Measurements from ENCODE around the gene ANKRD12.

ANKRD12 gene

DNA sequence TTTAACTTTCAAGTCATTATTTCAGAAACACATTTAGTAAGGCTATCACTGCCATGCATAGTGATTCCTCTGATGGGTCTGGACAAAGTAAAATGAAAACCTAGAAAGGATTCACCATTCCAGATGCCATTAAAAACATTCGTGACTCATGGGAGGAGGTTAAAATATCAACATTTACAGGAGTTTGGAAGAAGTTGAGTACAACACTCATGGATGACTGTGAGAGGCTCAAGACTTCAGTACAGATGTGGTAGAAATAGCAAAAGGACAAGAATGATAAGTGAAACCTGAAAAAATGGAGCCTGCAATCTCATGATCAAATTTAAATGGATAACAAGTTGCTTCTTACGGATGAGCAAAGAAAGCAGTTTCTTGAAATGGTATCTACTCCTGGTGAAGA, 192.2 kb downstream of the ANKRD12 start:
- TF ChIP-seq CTCF (IDR thresholded peaks at IDR 0.05; ENCODE audit: borderline replicate concordance, control extremely low read depth, extremely low read depth, insufficient read depth, missing control alignments): no peak
- in situ Hi-C loops (cut with MboI; ENCODE audit: low sequenced_read_pairs, unreplicated experiment): no loop called here
- no peak for DNase-seq (ENCODE audit: low spot score)

DNA sequence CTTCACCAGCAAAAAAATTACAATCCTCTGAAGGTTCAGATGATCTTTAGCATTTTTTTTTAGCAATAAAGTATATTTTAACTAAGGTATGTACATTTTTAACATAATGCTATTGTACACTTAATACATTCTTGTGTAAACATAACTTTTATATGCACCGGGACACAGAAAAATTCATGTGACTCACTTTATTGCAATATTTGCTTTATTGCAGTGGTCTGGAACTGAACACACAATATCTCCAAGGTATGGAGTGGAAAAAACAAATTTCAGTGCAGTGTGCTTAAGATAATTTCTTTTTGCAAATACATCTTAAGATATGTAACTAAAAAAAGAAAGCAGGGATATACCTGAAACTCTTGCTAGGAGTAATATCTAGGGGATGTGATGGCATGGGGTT, 192.9 kb downstream of the ANKRD12 start:
- TF ChIP-seq CTCF (IDR thresholded peaks at IDR 0.05; ENCODE audit: borderline replicate concordance, control extremely low read depth, extremely low read depth, insufficient read depth, missing control alignments): no peak
- no peak for DNase-seq (ENCODE audit: low spot score)
- in situ Hi-C loops (cut with MboI; ENCODE audit: low sequenced_read_pairs, unreplicated experiment): no loop called here

DNA sequence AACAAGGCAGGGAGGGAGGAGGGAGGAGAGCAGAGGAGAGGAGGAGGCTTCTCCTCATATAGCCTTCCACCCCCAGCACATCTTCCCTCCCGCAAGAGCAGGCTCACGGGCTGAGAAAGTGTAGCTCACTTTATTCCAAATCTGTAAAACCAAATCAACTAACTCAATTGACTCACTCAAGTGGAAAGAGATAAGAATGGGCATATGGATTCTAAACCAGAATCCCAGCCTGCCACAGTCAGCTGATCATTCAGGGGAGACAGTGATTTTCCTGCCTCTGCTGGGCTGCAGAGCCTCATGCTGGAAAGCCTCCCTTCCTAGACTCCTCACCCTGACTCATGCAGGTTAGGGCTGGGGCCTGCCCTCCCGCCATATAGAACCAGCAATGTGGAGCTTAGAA, 193.8 kb downstream of the ANKRD12 start:
- DNase-seq (ENCODE audit: low spot score): no peak
- in situ Hi-C loops (cut with MboI; ENCODE audit: low sequenced_read_pairs, unreplicated experiment): loop anchor here (10.0 kb wide), 1 partner anchor 256 kb away; no protein-coding TSS in a partner anchor
- no peak for TF ChIP-seq CTCF (IDR thresholded peaks at IDR 0.05; ENCODE audit: borderline replicate concordance, control extremely low read depth, extremely low read depth, insufficient read depth, missing control alignments)

DNA sequence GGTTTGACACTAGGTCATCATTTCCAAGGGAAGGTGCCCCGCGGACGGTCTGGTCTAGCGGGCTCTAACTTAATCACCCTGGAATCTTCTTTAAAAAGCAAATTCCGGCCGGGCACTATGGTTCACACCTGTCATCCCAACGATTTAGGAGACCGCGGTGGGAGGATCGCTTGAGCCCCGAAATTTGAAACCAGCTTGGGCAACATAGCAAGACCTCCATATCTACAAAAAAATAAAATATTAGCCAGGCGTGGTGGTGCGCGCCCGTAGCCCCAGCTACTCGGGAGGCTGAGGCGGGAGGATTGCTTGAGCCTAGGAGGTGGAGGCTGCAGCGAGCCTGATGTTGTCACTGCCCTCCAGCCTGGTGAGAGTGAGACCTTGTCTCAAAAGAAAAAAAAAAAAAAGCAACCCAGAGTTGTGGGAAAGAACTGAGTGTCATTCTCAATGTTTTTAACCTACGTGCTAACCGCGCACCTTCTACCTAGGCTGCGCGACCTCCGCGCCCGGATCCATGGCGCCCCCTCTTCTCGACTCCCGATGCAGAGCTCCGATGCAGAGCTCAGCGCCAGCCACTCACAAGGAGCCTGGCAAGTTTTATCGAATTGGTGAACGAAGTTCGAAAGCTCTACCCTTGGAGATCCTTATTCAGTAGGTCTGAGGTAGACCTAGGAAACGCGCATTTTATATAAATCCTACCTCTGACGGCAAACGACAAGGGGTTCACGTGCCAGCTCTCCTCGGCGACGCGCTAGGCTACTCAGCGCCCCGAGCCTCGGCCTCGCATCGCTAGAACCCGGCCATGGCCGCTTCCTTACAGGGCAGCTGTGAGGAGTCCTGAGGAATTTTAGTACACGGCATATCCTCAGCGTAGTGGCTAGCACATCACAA, 197.1 kb downstream of the ANKRD12 start:
- no peak for TF ChIP-seq CTCF (IDR thresholded peaks at IDR 0.05; ENCODE audit: borderline replicate concordance, control extremely low read depth, extremely low read depth, insufficient read depth, missing control alignments)
- no peak for DNase-seq (ENCODE audit: low spot score)
- in situ Hi-C loops (cut with MboI; ENCODE audit: low sequenced_read_pairs, unreplicated experiment): loop anchor here (10.0 kb wide), 1 partner anchor 259 kb away; no protein-coding TSS in a partner anchor

DNA sequence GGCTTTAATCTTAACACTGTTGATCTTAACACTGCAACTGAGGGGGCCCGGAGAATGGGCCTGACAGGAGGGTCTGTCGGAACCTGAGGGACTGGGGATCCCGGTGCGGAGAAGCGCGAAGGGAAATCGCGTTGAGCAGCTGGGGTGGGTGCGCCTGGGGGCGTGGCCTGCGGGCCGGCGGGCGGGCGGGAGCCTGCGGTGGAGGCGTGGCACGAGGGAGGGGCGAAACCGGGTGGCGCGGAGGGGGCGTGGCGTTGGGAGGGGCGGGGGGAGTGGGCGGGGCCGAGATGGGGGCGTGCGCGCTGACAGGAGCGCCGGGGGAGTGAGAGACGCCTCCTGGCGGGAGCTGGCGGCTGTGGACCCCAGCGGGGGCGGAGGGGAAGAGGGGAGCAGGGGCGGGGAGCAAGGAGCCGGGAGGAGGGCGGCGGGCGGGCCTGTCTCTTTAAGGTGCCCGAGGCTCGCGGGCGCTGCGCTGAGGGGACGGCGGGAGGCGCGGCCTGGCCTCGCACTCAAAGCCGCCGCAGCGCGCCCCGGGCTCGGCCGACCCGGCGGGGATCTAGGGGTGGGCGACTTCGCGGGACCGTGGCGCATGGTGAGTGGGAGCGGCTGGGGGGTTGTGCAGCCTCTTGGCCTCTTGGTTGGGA, 197.9 kb downstream of the ANKRD12 start, which contains the start of gene TWSG1:
TWSG1 (plus strand) TSS at position 445 of the 644 bp plus-strand sequence. CDS start 2,457 bp downstream, outside the sequence.
- DNase-seq (ENCODE audit: low spot score): peak; percentile 99
- in situ Hi-C loops (cut with MboI; ENCODE audit: low sequenced_read_pairs, unreplicated experiment): loop anchor here (10.0 kb wide), 1 partner anchor 260 kb away; no protein-coding TSS in a partner anchor
- peak; percentile 47 for TF ChIP-seq CTCF (IDR thresholded peaks at IDR 0.05; ENCODE audit: borderline replicate concordance, control extremely low read depth, extremely low read depth, insufficient read depth, missing control alignments)

DNA sequence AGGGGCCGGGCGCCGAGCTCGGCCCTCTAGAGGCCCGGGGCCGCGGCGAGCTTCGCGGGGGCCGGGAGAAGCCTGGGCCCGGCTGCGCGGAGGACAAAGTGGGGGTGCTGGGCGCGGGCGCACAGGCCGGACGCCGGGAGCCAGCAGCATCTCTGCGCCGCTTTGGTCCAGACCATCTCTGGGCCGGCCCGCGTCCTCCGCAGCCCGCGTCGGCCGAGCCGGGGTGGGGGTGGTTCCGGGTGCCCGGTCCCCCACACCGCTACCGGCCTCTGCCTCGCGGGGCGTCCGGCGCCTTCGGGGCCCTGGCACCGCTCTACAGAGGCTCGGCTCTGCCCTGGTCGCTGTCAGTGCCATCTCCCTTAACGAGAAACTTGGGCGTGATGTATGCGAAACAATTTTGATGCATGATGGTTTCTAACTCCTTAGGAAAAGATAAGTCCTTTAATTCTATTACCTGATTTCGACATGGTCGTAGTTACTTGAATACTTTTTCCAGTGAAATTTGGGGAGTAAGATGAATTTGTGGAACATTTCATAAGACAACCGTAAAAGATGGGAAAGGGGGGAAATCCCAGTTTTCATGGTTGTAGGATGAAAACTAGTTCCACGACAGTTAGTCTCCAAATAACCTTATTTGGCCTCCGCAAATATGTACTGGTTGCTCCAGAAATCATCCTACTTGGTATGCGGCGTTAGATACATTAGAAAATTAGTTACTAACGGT, 198.6 kb downstream of the ANKRD12 start:
- no peak for TF ChIP-seq CTCF (IDR thresholded peaks at IDR 0.05; ENCODE audit: borderline replicate concordance, control extremely low read depth, extremely low read depth, insufficient read depth, missing control alignments)
- in situ Hi-C loops (cut with MboI; ENCODE audit: low sequenced_read_pairs, unreplicated experiment): loop anchor here (10.0 kb wide), 1 partner anchor 260 kb away; no protein-coding TSS in a partner anchor
- peak; percentile 50 for DNase-seq (ENCODE audit: low spot score)

Data from GM13976 (cell line).